HG03558 (cell line): ENCODE measurements around the gene OR52L1.

Experiments used
- ATAC-seq: cut with Tn5 transposase; IDR thresholded peaks from one replicate; pipeline ENCODE4 v1.9.1; 2021; ENCODE audit warnings: moderate number of reproducible peaks; ENCODE audit not compliant: unreplicated experiment; ENCODE audit errors: extremely low read depth

OR52L1 gene

DNA sequence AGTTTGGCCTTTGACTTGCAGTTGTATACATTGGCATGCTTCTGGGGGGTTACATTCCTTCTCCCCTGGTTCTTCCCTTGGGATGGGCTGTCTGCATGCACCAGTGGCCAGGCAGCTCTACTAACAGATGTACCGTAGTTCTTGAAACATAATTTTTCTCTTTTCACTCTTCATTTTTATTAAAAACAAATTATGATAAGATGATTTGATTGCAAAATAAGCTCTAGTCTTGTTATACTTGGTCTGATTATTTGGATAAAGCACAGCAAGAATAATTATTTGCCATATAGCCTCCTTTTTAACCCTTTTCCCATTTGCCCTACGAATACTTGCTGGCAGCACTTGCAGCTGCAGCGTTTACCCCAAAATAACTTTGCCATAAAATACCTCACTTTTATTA is 31.2 kb downstream of the OR52L1 start:
- ATAC-seq, result no peak

GRCh38 chr11:5941951-5942350 is 44.8 kb downstream of the OR52L1 start, which contains the start of gene OR56A3:
Gene OR56A3, plus strand, starts transcription at chr11:5942251. Its CDS starts 5,096 bp downstream, at chr11:5947347.
- no peak for ATAC-seq

- ATAC-seq, result no peak
Observed at GRCh38 chr11:5940748-5941147, 46.0 kb downstream of the OR52L1 start.

GRCh38 chr11:5938603-5938965 is 48.2 kb downstream of the OR52L1 start:
- no peak for ATAC-seq

- ATAC-seq, result no peak
Observed at GRCh38 chr11:5937868-5938602, 48.8 kb downstream of the OR52L1 start.
